C4-2B (cell line): Measurements from ENCODE around the gene SPTB.

ENCODE experiments used
- H3K27ac ChIP-seq: fragments of 450-650 bp; 2 replicates; pipeline ENCODE4 v1.5.1; 2017
- ZFX ChIP-seq: fragments of 450-650 bp; IDR thresholded peaks from 2 replicates; pipeline ENCODE4 v1.6.1; 2017
- TF ChIP-seq, protein P1 (sequence below): fragments of 450-650 bp; conservative IDR thresholded peaks from 2 replicates; pipeline ENCODE4 v1.5.1; 2017; ENCODE audit warnings: mild to moderate bottlenecking

Gene SPTB

DNA sequence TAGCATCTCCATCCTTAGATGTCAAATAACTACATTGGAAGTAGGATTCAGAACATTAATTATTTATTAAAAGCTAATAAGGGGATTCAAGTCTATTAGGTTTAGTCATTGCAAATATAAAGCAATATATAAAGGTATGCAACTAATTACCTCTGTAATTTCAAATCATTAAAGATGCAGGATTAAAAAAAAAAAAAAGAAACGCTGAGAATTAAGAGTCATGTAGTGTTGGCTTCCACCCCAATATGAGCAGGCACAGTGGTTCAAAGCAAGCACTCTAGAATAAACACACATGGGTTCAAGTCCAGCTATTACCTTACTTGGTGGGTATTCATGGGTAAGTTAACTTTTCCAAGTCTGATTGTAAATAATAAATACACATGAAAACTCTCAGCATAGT, 10.9 kb downstream of the SPTB start:
- no peak for TF ChIP-seq ZFX
- TF ChIP-seq, protein P1, sequence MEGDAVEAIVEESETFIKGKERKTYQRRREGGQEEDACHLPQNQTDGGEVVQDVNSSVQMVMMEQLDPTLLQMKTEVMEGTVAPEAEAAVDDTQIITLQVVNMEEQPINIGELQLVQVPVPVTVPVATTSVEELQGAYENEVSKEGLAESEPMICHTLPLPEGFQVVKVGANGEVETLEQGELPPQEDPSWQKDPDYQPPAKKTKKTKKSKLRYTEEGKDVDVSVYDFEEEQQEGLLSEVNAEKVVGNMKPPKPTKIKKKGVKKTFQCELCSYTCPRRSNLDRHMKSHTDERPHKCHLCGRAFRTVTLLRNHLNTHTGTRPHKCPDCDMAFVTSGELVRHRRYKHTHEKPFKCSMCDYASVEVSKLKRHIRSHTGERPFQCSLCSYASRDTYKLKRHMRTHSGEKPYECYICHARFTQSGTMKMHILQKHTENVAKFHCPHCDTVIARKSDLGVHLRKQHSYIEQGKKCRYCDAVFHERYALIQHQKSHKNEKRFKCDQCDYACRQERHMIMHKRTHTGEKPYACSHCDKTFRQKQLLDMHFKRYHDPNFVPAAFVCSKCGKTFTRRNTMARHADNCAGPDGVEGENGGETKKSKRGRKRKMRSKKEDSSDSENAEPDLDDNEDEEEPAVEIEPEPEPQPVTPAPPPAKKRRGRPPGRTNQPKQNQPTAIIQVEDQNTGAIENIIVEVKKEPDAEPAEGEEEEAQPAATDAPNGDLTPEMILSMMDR = no peak
- no peak overlapping the region for H3K27ac ChIP-seq

GRCh38 chr14:64868379-64868778, 11.3 kb downstream of the SPTB start:
- no peak for TF ChIP-seq ZFX
- TF ChIP-seq, protein P1 = no peak
- H3K27ac ChIP-seq = no peak overlapping the region

DNA sequence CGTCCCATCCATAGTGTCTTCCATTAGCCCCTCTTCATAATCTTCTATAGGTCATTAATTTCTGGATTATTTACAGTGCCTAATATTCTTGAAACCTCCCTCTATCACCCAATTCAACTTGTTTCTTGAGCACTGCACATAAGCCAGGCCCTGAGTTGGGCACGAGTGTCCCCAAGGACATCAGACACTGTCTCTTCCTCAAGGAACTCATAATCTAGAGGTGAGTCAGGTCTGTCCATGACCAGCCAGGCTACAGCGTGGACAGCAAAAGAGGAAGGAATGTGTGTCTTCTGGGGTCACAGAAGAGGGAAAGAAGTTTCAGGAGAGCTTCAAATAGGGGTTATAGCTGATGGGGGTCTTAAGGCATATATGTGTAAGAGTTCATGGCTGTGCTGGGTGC, 12.5 kb downstream of the SPTB start:
- no peak overlapping the region for H3K27ac ChIP-seq
- TF ChIP-seq ZFX = no peak
- TF ChIP-seq, protein P1 = no peak

- TF ChIP-seq, protein P1 = no peak
- no peak for TF ChIP-seq ZFX
- no peak overlapping the region for H3K27ac ChIP-seq
Measured at GRCh38 chr14:64865992-64866391, 13.7 kb downstream of the SPTB start.

- TF ChIP-seq ZFX = no peak
- TF ChIP-seq, protein P1 = no peak
- no peak overlapping the region for H3K27ac ChIP-seq
Measured at GRCh38 chr14:64865109-64865508, 14.6 kb downstream of the SPTB start.

- no peak for TF ChIP-seq ZFX
- TF ChIP-seq, protein P1 = no peak
- H3K27ac ChIP-seq = no peak overlapping the region
Measured at GRCh38 chr14:64864258-64864657, 15.4 kb downstream of the SPTB start.

- no peak overlapping the region for H3K27ac ChIP-seq
- TF ChIP-seq ZFX = no peak
- TF ChIP-seq, protein P1 = no peak
Measured at GRCh38 chr14:64861916-64862315, 17.8 kb downstream of the SPTB start.
